ENCODE measurements around the gene OPCML.

The OPCML gene

GRCh38 chr11:132639986-132640385, 892.3 kb downstream of the OPCML start:
- no peak for DNase-seq

DNA sequence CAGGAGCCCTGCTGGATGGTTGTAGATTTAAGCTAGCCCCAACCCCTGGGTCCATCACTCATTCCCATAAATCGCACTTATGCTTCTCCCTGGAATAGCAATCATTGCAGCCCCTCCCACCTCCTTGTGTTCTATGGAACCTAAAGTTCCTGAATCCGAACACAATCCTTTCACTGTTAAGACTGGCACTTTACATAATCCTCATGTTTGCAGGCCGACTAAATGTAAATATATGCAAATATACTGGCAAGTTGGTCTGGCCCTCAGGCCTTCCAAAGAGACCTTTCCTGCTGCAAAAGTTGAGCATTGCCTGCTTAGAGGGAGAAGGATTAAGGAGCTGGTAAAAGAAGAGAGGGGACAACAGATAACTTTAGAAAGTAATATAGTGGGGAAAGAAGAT, 892.9 kb downstream of the OPCML start:
- DNase-seq: no peak

GRCh38 chr11:132638423-132638822, 893.9 kb downstream of the OPCML start:
- DNase-seq: no peak

DNA sequence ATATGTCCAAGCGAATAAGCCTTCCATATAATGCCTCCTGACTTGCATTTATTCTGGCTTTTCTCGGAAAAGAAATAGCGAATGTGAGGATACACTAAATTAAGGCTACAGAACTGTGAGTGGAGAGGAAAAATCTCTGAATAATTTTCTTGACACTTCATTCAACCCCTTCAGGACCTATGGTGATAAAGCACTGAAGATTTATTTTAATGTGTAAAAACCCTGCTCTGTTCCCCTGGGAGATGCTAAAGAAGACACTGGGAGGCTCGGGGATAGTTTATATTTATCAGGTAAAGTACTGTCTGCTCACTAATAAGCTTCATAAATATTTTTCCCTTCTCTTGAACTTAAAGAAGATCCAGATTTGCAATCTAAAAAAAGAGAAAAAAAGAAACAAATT, 895.8 kb downstream of the OPCML start:
- no peak for DNase-seq

DNA sequence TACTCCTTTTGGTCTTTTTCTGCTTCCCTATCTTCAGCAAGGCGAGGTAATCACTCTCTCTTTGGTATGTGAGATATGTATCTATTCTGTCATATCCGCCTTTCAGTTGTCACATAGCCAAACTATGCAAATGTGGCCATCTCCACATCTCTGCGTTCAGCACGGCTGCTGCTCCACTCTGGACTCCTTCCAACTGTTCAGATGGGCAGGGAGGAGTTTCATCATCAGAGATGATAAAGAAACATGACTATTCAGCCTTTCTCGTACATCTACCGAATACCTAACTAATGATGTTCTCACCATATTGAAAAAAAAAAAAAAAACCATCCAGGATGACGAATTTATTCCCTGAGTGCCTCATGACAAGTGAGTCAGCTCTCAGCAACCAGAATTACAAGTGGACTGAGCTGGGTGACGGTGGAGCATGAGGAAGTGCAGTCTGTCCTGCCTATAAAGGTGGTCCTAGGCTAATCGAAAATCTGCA, 899.6 kb downstream of the OPCML start:
- no peak for DNase-seq

GRCh38 chr11:132631989-132632388, 900.3 kb downstream of the OPCML start:
- no peak for DNase-seq

GRCh38 chr11:132627981-132628380, 904.3 kb downstream of the OPCML start:
- DNase-seq: no peak

DNA sequence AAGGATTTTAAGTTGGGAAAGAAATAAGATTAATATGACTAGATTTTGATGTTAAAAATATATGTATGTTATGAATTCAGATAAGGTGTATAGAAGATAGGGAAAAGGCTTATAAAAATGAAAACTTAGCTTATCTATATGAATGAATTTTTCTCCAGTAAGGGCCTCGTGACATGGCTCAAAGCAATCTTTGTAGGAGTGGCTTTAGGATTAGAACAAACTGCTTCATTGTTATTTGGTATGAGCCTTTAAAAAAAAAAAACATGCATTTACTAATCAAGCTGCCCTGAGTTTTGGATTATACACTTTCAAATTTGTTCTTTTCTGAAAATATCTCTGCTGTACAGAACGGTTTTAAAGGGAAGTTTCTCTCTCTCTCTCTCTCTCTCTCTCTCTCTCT, 905.9 kb downstream of the OPCML start:
- DNase-seq: no peak

- no peak for DNase-seq
Observed at GRCh38 chr11:132623511-132623910, 908.8 kb downstream of the OPCML start.

DNA sequence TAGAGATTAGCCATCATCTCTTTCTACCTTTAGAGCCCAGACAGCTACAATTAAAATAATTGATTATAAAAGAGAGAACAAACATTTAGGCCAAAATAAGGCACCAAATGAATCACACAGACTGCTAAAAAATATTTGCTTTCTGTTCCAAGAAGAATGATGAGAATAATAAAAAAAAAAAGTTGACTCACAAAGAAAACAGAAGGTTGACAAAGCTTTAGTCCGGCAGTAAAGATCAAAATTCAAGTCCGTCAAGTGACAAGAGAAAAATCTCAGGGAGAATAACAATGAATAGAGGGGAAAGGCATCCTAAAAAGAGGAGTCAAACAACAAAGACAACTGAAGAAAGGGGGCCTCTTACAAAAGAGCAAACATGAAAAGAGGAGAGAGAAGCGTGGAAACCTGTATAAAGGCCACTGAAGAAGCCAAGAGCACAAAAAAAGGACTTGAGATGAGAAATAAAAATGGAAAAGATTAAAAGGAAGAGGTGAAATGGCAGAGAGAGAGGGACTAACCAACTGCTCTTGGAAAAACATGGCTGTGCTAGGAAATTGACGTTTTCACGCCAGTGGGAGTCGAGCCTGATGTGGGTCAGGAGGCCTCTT, 910.2 kb downstream of the OPCML start:
- no peak for DNase-seq

- no peak for DNase-seq
Observed at GRCh38 chr11:132620423-132620822, 911.9 kb downstream of the OPCML start.

- DNase-seq: no peak
Observed at GRCh38 chr11:132610791-132611190, 921.5 kb downstream of the OPCML start.

GRCh38 chr11:132610216-132610615, 922.1 kb downstream of the OPCML start:
- no peak for DNase-seq

DNA sequence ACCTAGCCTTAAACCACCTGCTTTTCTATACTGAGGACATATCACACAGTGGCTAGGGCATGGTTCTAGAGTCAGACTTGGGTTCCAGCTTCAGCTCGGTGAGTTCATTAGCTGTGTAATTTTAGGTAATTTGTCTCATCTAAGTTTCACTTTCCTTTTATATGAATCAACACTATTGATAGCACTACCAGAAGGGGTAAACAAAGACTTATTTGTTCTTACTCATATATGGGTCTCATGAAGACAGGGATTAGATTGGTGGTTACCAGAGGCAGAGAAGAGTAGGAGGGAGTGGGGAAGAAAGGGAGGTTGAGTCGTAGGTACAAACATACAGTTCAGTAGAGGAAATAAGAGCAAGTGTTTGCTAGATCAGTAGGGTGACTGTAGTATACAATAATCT, 924.7 kb downstream of the OPCML start:
- DNase-seq: no peak

- DNase-seq: no peak
Observed at GRCh38 chr11:132605825-132606570, 926.3 kb downstream of the OPCML start.

DNA sequence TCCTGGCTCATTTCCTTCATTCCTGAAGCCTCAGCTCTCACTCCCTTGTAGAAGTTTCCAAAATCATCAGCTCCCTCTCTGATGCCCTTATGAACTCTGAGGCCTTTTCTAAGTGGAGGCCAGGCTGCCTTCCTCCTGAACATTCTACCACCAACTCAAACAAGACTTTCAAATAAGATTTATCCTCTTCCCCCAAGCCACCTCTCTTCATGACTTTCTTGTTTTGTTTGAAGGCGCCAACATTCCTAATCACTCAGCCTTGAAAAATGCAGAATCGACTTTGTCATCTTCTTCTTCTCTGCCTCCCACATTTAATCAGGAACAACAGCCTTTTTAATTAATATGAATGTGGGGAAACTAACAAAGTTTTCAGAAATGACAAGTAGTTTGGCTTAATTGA, 927.9 kb downstream of the OPCML start:
- DNase-seq: no peak

DNA sequence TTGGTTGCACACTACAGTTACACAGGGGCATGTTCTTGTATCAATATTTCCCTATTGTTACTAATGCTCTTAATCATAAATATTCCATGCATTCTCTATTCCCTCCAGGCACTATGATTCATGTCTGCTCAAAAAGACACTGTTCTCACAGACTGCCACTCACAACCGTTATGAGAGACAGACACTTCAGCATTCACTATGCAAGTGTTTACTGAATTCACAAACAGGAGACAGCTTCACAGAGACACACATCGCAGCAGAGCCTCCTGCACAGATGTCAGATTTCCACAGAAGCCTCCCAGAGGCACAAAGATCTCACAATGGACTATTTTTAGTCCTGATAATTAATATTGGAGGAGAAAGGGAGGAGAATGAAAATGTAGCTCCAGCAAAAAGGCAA, 930.4 kb downstream of the OPCML start:
- no peak for DNase-seq

DNA sequence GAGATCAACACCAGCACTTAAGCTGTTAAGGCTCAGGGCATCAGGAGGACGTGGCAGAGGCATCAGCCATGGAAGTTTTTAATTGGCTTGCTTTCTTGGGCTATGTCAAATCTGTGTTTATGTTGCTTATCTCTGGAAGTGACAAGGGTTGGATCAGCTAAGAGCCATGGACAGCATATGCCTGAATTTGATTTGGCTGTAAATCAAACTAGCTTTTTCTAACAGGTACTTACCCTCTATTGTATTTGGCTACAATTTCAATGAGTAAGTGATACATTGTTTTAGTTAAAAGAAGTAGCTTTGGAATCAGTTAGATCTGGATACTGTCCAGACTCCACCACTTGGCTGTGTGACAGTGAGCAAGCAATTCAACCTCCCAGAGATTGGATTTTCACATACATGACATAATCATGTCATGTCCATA, 936.6 kb downstream of the OPCML start:
- DNase-seq: no peak

DNA sequence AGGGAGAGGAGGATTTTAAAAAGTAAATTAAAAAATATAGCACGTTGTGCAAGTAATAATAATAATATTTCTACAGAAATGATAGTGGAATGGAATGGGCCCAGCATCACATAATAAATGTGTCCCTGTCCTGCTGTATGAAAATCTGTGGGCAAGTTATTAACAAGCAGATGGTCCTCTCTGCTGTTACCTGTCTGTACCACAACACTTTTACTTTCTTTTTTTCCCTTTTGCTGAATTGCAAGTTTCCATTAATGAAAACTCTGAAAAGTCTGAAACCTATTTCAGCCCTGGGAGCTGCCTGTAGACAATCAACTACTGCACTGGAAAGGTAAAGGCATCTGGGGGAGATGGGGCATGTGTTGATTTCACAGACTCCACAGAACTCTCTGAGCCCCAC, 937.1 kb downstream of the OPCML start:
- DNase-seq: no peak

GRCh38 chr11:132590986-132591385, 941.3 kb downstream of the OPCML start:
- no peak for DNase-seq

DNA sequence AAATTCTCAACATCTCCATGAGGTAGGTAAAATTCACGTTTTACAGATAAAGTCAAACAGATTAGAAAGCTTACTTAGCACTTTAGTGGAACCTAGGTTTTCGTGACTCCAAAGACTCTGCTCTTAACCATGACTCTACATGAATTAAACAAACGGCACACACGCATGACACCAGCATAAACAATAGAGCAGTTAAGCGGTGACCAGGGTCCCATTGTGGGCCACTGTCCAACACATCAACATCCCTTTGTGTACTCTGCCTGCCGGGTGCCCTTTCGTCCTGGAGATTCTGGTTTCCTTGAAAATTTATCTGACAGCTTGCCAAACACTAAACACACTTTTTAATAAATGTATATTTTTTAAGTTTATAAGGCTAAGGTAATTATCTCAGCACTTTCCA, 941.7 kb downstream of the OPCML start:
- DNase-seq: no peak

- no peak for DNase-seq
Observed at GRCh38 chr11:132589791-132590190, 942.5 kb downstream of the OPCML start.

DNA sequence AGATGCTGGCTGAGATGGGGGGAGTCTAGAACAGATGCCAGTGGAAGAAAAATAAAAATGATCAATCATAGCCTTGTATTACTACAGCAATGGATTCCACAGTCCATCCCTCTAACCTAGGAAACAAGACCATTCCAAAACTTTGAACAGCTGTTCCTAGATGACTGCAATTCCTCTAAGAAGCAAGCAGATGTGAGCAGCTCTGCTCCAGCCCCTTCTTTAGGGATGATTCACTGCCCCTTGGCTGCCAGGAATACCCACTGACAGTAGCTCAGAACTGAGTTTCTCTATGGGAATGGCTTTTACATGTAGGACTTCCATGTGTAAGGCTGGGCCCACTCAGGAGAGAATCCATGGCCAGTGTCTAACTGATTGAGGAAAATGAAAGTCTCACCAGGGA, 943.9 kb downstream of the OPCML start:
- no peak for DNase-seq

GRCh38 chr11:132587716-132588115, 944.6 kb downstream of the OPCML start:
- no peak for DNase-seq

- DNase-seq: no peak
Observed at GRCh38 chr11:132586801-132587200, 945.5 kb downstream of the OPCML start.
